Effector memory CD8-positive, alpha-beta T cell (primary cell): Measurements from ENCODE around the gene CMTM7.
A peak's percentile ranks its signal among the peaks of the same experiment; 100 is the strongest.
"Not testable (repeated sequence)": the region's sequence is repeated elsewhere in the genome, so short reads cannot be mapped to it uniquely, and the experiment has no call there.

Experiments
- ATAC-seq: fragments of 150-1000 bp; cut with Tn5 transposase; replicated peaks from 2 replicates; pipeline ENCODE4 v1.10.0; 2021; ENCODE audit warnings: mild to moderate bottlenecking, moderate library complexity
- DNase-seq, 3 experiments: peaks; one replicate each; pipeline ENCODE4 v3.0.0; 2021
- H3K27ac Mint-ChIP-seq, 2 donors: one replicate each; pipeline ENCODE4 v1.8.0; 2022; ENCODE audit warnings: mild to moderate bottlenecking in 2 of 2, mixed read lengths in 2 of 2, moderate library complexity in 2 of 2
- H3K27me3 Mint-ChIP-seq, 2 donors: one replicate each; pipeline ENCODE4 v1.8.0; 2022; ENCODE audit warnings: mixed read lengths in 2 of 2
- H3K36me3 Mint-ChIP-seq: one replicate; pipeline ENCODE4 v1.8.0; 2022; ENCODE audit warnings: mild to moderate bottlenecking, moderate library complexity, mixed read lengths; ENCODE audit not compliant: insufficient read depth
- H3K4me1 Mint-ChIP-seq, 2 donors: one replicate each; pipeline ENCODE4 v1.8.0; 2022; ENCODE audit warnings: low read depth in 2 of 2, mixed read lengths in 2 of 2
- H3K4me3 Mint-ChIP-seq, 2 donors: one replicate each; pipeline ENCODE4 v1.8.0; 2022; ENCODE audit warnings: mild to moderate bottlenecking in 2 of 2, mixed read lengths in 2 of 2, moderate library complexity in 2 of 2
- H3K9me3 Mint-ChIP-seq, 2 donors: one replicate each; pipeline ENCODE4 v1.8.0; 2022; ENCODE audit warnings: mixed read lengths in 2 of 2

CMTM7 gene

DNA sequence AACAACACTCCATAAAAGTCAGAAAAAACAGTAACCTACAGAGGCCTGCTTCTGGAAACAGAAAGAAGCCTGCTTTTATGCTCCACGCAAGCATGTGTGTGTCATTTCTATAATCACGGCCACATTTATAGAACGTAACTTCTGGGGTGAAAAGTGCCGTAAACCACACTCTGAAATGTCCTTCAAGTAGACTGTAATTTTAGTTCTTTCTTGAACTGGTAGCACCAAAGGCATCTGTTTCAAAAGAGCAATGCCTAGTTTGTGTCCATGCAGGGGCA is 19.5 kb upstream of the CMTM7 start:
- Mint-ChIP-seq H3K4me1 (peaks cover 6 to 7% of the 10 kb centered on the region in 2 donors), H3K4me3 (no peak overlapping the region), H3K9me3 (no peaks in the 10 kb centered on the region), H3K27me3 (no peaks in the 10 kb centered on the region), H3K36me3 (peaks cover 6% of the 10 kb centered on the region), H3K27ac (no peak overlapping the region)
- DNase-seq (no peak), ATAC-seq (no peak)

DNA sequence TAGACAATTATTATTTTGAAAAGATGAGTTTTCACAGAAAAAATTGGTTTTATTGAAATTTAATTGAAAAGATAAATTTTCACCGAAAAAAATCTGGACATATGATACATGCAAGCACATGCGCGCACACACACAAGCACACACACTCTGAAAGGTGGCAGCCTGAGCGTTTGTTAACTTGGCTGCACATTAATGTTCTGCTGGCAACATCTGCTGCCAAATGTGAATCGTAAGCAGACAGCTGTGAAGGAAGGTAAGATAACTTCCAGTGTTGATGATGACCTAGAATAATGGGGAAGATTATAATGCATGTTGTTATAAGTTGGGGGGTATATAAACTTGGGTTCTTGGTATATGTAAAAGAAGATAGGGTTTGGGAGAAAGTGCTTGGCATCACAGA is 18.4 kb upstream of the CMTM7 start:
- no peak for DNase-seq
- H3K36me3 Mint-ChIP-seq, result peaks cover 6% of the 10 kb centered on the region
- peaks cover 6 to 7% of the 10 kb centered on the region in 2 donors for H3K4me1 Mint-ChIP-seq
- H3K4me3 Mint-ChIP-seq, result no peak overlapping the region
- H3K27me3 Mint-ChIP-seq, result no peaks in the 10 kb centered on the region
- no peaks in the 10 kb centered on the region for H3K9me3 Mint-ChIP-seq
- H3K27ac Mint-ChIP-seq, result no peak overlapping the region
- ATAC-seq, result no peak

DNA sequence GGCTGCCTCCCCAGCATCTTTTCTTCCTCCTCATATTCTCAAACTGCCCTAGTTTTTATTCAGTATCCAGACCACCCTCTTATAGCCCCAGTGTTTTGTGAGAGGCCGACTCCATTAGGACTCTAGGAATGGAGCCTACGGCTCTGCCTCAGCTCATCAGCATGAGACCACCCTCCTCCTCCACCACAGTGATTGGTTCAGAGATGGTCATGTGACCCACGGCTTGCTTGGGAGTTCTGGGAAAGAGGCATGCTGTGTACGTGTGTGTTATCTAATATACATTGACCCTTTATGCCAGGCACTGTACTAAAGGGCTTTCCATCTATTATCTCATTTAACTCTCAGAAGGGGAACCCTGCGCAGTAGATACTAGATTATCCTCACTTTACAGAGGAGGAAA is 17.8 kb upstream of the CMTM7 start:
- no peaks in the 10 kb centered on the region for H3K27me3 Mint-ChIP-seq
- peaks cover 6% of the 10 kb centered on the region for H3K36me3 Mint-ChIP-seq
- no peak for ATAC-seq
- H3K4me3 Mint-ChIP-seq, result no peak overlapping the region
- H3K9me3 Mint-ChIP-seq, result no peaks in the 10 kb centered on the region
- no peak for DNase-seq
- H3K4me1 Mint-ChIP-seq, result peaks cover 6 to 7% of the 10 kb centered on the region in 2 donors
- H3K27ac Mint-ChIP-seq, result no peak overlapping the region

DNA sequence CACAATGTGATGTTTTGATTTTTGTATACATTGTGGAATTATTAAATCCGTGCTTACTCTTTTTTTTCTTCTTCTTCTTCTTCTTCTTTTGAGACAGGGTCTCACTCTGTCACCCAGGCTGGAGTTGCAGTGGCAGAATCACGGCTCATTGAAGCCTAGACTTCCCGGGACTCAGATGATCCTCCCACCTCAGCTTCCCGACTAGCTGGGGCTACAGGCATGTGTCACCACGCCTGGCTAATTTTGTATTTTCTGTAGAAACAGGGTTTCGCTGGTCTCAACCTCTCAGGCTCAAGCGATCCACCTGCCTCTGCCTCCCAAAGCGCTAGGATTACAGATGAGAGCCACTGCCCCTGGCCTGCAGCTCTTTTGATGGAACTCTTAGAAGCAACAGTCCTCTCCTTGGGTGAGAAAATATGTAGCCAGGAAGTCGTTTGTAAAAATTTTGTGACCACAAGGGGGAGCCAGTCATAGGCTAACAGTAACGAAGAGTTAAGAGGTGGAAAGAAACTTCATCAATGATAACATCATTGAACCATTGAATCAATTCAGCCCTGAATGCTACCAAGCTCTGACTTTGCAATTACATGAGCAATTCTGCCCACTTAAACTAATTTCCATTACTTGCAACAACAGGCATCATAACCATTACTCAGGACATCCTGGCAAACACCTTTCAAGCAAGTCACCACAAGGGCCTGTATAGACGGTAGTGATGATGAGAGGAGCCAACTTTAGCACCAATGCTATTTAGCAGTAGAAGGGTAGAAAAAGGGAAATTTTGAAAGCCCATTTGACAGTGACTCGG is 16.7 kb upstream of the CMTM7 start:
- peaks cover 6% of the 10 kb centered on the region for H3K36me3 Mint-ChIP-seq
- peak; percentile 85 for ATAC-seq
- H3K9me3 Mint-ChIP-seq, result no peaks in the 10 kb centered on the region
- no peak overlapping the region for H3K4me3 Mint-ChIP-seq
- H3K4me1 Mint-ChIP-seq, result peaks cover 6 to 7% of the 10 kb centered on the region in 2 donors
- no peaks in the 10 kb centered on the region for H3K27me3 Mint-ChIP-seq
- peak overlapping the region; percentile 21 to 35 for H3K27ac Mint-ChIP-seq
- peak; percentile 79 to 84 (median 79) for DNase-seq

DNA sequence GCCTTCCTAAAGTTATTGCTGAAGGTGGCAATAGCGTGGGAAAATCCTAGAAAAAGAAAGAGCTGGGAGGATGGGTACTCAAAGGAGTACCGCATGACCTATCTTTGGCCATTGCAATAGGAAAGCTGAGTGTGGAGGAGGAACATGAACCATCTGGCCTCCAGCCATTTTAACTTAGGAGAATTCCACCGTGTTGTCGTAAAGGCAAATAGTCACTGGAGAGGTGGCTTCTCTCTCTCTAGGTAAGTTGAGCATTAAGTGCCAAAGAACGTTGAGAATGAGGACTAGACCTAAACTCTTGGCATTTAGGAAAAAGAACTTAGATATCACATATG is 16.1 kb upstream of the CMTM7 start:
- Mint-ChIP-seq H3K27ac (no peak overlapping the region), H3K9me3 (no peaks in the 10 kb centered on the region), H3K4me3 (no peak overlapping the region), H3K4me1 (peaks cover 6 to 7% of the 10 kb centered on the region in 2 donors), H3K36me3 (peaks cover 6% of the 10 kb centered on the region), H3K27me3 (no peaks in the 10 kb centered on the region)
- ATAC-seq (no peak), DNase-seq (no peak)

DNA sequence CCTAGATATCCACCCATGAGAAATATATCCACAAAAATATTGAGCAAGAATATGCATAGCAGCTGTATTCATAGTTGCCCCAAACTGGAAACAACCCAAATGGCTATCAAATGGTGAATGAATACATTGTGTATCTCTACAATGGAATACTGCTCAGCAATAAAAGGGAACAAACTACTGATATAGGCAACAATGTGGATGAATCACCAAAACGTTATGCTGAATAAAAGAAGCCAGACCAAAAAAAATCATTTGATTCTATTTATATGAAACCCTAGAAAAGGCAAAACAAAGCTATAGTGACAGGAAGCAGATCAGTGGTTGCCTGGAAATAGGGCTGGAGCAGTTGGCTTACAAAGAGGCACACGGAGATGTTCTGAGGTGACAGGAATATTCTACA is 15.5 kb upstream of the CMTM7 start:
- no peak overlapping the region for H3K27ac Mint-ChIP-seq

DNA sequence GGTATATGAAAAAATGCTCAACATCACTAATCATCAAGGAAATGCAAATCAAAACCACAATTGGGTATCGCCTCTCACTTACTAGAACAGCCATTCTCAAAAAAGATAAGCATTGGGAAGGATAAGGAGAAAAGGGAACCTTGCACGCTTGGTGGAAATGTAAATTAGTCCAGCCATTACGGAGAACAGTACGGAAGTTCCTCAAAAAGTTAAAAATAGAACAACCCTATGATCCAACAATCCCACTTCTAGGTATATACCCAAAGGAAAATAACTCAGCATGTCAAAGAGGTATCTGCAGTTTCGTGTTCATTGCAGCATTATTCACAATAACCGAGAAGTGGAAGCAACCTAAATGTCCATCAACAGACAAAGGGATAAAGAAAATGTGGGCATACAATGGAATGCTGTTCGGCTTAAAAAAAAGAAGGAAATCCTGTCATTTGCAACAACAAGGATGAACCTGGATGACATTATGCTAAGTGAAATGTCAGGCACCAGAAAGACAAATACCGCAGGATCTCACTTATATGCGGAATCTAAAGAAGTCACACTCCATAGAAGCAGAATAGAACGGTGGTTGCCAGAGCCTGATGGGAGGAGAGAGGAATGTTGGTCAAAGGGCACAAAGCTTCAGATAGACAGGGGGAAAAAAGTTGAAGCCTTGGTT is 11.7 kb upstream of the CMTM7 start:
- Mint-ChIP-seq H3K27ac (no peak overlapping the region), H3K4me3 (no peak overlapping the region), H3K27me3 (peaks cover 0 to 12% of the 10 kb centered on the region in 2 donors), H3K4me1 (peaks cover 4 to 6% of the 10 kb centered on the region in 2 donors), H3K36me3 (peaks cover 6% of the 10 kb centered on the region), H3K9me3 (no peaks in the 10 kb centered on the region)
- DNase-seq (no peak), ATAC-seq (no peak)

More for the DNA sequence above, 15.5 kb upstream of the CMTM7 start:
- DNase-seq, result no peak
- H3K4me1 Mint-ChIP-seq, result peaks cover 6 to 7% of the 10 kb centered on the region in 2 donors
- no peaks in the 10 kb centered on the region for H3K27me3 Mint-ChIP-seq
- H3K9me3 Mint-ChIP-seq, result no peaks in the 10 kb centered on the region
- no peak overlapping the region for H3K4me3 Mint-ChIP-seq
- no peak for ATAC-seq
- peaks cover 6% of the 10 kb centered on the region for H3K36me3 Mint-ChIP-seq

DNA sequence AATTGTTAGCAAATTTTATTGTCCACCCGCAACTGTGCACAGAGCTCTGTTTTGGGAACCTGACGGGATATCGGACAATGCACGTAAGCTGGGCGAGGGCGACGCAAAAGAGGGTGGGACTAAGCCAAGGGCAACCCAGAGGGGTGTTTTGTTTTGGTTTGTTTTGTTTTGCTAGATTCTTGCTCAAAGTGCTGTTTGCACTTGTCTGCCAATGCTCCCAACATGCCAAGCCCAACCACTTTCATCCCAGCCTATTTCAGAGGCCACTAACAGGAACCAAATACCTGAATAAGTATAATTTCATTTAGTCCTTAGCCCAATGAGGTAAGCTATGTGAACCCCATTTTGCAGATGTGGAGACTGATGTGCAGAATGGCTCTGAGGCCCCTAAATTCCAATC is 9.7 kb upstream of the CMTM7 start:
- ATAC-seq, result no peak
- H3K4me1 Mint-ChIP-seq, result peaks cover 0 to 3% of the 10 kb centered on the region in 2 donors
- H3K27ac Mint-ChIP-seq, result no peak overlapping the region
- H3K9me3 Mint-ChIP-seq, result no peaks in the 10 kb centered on the region
- H3K36me3 Mint-ChIP-seq, result peaks cover 3% of the 10 kb centered on the region
- no peak for DNase-seq
- H3K27me3 Mint-ChIP-seq, result peaks cover 0 to 16% of the 10 kb centered on the region in 2 donors
- H3K4me3 Mint-ChIP-seq, result no peak overlapping the region

DNA sequence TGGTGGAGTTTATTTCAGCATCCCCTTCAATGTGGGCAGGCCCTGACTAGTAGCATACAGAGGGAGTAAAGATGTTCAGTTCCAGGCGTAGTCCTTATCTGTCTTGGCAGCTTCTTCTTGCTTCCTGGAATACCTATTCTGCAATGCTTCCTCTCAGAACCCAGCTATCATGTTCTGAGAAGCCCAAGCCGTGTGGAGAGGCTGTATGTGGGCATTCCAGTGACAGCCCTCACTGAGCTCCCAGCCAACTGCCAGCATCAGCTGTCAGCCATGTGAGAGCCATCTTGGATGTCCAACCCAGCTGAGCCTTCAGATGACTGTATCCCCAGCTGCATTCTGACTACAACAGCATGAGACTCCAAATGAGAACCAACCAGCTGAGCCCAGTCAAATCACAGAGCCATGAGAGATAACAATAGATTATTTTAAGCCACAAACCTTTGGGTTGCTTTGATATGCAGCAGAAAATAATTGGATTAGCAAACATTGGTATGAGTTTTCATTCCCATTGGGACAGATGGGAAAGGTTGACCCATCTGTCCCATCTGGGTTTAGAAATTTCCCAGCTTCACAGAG is 8.4 kb upstream of the CMTM7 start:
- no peak overlapping the region for H3K27ac Mint-ChIP-seq
- ATAC-seq (no peak), DNase-seq (no peak)
- H3K9me3 Mint-ChIP-seq, result no peaks in the 10 kb centered on the region
- H3K27me3 Mint-ChIP-seq, result peaks cover 0 to 16% of the 10 kb centered on the region in 2 donors
- peaks cover 3% of the 10 kb centered on the region for H3K36me3 Mint-ChIP-seq
- H3K4me3 Mint-ChIP-seq, result no peak overlapping the region
- H3K4me1 Mint-ChIP-seq, result peaks cover 0 to 5% of the 10 kb centered on the region in 2 donors

DNA sequence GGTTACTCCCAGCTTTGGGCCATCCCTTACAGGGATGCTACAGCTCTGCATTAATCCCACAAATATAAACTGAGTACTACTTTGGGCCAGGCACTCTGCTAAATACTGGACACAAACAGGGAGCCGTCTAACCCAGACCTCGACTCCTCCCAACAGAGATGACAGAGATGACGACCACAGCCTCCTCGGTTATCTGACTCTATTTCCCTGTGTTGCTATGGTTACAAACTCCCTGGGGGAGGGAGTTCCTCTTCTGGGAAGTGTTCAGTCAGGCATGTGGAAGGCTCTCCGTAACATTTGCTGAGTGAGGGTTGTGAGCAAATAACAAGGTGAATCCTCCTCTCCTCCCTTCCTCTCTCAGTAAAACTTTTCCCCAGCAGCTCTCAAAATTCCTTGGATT is 6.7 kb upstream of the CMTM7 start:
- Mint-ChIP-seq H3K4me1 (peaks cover 0 to 5% of the 10 kb centered on the region in 2 donors), H3K4me3 (no peak overlapping the region), H3K27ac (no peak overlapping the region), H3K36me3 (peaks cover 3% of the 10 kb centered on the region), H3K27me3 (peaks cover 0 to 16% of the 10 kb centered on the region in 2 donors), H3K9me3 (no peaks in the 10 kb centered on the region)
- ATAC-seq (no peak), DNase-seq (no peak)

DNA sequence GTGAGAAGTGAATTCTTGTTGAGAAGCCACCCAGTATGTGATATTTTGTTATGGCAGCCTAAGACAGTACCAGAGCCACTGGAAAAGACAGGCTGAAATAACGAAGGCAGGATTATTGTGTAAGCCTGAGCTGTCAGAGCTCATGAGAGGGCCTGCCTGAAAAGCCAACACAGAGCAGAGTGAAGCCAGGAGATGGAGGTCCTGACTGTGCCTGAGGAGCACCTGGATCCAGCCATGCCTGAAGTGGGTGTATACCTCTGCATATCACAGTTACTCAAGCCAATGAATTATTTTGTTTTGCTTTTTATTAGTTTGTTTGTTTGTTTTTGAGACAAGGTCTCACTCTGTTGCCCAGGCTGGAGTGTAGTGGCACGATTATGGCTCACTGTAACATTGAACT is 4.1 kb upstream of the CMTM7 start:
- Mint-ChIP-seq H3K36me3 (peaks cover 10% of the 10 kb centered on the region), H3K9me3 (no peaks in the 10 kb centered on the region), H3K4me3 (no peak overlapping the region), H3K4me1 (peaks cover 11 to 15% of the 10 kb centered on the region in 2 donors), H3K27ac (peak overlapping the region in 1 of 2 donors; percentile 19), H3K27me3 (peaks cover 0 to 16% of the 10 kb centered on the region in 2 donors)
- ATAC-seq, result no peak
- no peak for DNase-seq

DNA sequence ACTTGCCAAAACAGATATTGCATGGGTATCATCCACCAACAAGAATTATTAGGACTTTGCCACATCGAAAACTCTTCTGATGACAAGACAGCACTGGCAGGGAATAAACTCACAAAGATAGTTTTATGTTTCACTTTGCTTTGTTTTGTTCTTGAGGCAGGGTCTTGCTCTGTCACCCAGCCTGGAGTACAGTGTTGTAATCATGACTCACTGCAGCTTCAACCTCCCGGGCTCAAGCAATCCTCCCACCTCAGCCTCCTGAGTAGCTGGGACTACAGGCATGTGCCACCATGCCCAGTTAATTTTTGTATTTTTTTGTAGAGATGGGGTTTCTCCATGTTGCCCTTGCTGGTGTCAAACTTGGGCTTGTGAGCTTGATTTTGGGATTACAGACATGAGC is 2.1 kb upstream of the CMTM7 start:
- H3K27me3 Mint-ChIP-seq, H3K4me3 Mint-ChIP-seq, H3K9me3 Mint-ChIP-seq, DNase-seq, ATAC-seq: not testable (repeated sequence)
- Mint-ChIP-seq H3K4me1 (peaks cover 31 to 32% of the 10 kb centered on the region in 2 donors), H3K36me3 (peaks cover 16% of the 10 kb centered on the region), H3K27ac (peak overlapping the region in 1 of 2 donors; percentile 52)

DNA sequence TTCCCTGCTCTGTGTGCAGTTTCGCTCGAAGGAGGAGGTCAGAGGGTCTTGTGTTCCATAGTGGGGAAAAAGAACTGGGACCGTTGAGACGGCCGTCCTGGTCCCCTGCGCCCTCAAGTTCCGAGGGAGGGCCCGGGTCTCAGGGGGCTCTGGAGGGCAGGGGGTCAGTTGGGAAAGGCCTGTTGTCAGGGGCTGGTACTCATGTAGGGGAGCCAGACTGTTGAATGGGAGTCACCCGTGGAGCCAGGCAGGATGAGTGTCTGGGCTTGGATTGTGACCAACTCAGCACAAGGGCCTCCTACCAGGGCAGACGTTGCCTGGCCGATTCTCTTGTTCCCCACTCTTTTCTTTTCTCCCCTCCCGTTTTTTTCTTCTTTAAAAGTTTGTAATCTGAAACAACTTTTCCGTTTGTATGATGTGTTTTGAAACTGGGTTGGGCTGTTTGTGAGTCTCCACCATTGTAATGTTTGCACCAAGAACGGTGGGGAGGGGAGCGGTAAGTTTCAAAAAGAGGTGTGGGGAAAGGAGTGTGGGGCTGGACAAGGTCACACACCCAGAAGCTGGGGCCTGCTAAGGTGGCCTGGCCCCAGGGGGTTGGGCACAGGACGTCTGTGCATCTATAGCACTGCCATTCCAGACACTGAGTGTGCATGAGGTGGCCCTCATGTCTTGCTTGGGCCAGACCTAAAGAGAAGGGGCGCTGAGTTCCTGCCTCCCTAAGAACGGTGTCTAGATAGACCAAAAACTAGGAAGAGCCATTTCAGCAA is 1.1 kb downstream of the CMTM7 start:
- peak overlapping the region; percentile 96 to 97 for H3K27ac Mint-ChIP-seq
- peaks cover 43 to 52% of the 10 kb centered on the region in 2 donors for H3K4me1 Mint-ChIP-seq
- H3K4me3 Mint-ChIP-seq, result peak overlapping the region; percentile 92
- H3K36me3 Mint-ChIP-seq, result peaks cover 16% of the 10 kb centered on the region
- DNase-seq, result peak in 1 of 3 experiments; percentile 35
- peak; percentile 19 for ATAC-seq
- H3K27me3 Mint-ChIP-seq, result no peaks in the 10 kb centered on the region
- no peaks in the 10 kb centered on the region for H3K9me3 Mint-ChIP-seq
